ENCODE measurements around the gene PSTPIP2.
"Not testable (repeated sequence)": the region's sequence is repeated elsewhere in the genome, so short reads cannot be mapped to it uniquely, and the experiment has no call there.

The PSTPIP2 gene

DNA sequence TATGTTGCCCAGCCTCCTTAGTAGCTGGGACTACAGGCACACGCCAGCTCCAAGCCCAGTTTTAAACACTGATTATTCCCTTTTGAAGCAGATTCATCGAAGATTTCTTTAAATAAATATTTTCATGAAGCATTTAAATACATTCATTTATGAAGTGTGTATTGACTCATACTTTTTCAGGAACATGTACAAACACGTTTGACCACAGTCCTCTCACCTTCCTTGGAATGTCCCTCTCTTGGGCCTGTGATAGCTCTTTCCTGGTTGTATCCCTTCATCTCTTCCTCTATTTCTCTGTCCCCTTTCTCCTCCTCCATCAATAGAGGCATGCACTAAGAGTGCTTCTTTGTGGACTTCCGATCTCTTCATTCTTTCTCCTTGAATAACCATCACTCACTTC lies 2.5 kb downstream of the PSTPIP2 start:
- DNase-seq (ENCODE audit: low read depth) = no peak

DNA sequence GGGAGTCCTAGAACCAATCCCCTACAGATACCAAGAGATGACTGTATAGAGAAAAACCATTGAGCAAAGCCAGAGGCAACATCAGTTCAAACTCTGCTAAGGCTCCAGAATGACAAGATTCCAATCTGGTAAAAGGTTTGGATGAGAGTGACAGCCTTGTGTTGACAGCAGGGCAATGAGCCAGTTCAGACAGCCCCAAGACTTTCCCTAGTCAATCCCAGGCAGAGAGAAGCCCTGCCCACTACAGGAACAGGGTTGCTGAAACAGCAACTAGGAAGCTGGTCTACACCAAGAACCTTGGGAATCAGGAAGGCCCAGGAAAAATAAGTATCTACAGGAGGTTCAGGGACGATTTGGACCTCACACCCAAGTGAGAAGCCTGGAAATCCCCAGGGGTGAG lies 3.3 kb downstream of the PSTPIP2 start:
- DNase-seq (ENCODE audit: low read depth) = no peak

DNA sequence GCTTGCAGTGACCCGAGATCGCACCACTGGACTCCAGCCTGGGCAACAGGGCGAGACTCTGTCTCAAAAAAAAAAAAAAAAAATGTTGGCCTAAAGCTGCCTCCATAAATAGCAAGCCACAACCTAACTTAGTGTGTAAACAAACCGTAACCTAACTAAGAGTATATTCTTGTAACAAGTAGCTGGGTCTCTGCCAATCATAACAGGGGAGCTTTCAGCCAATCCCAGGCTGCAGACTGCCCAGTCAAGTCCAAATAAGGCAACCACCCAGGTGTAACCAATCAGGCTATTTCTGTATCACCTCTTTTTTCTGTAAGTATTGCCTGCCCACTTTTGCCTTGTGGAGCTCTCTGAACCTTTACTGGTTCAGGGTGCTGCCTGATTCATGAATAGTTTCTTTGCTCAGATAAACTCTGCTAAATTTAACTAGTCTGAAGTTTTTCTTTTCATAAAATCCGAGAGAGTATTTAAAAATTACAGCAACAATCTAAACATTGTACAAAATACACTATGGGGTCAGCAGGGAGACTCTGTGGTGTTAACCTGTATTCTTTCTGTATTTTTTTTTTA lies 4.5 kb downstream of the PSTPIP2 start:
- DNase-seq (ENCODE audit: low read depth) = no peak

DNA sequence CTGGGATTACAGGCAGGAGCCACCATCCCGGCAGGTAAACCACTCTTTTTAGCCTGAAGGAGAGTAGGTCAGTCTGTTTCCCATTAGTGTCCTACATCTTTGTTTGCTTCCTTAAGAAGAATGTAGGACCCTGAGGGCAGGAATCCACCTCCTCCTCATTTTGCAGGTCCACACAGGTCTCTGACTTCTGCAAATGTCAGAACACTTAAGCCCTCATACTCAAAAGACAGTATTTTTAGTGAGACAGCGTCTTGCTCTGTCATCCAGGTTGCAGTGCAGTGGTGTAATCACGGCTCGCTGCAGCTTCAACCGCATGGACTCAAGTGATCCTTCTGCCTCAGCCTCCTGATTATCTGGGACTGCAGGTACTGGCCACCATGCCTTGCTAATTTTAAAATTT lies 9.3 kb downstream of the PSTPIP2 start:
- DNase-seq (ENCODE audit: low read depth) = no peak

DNA sequence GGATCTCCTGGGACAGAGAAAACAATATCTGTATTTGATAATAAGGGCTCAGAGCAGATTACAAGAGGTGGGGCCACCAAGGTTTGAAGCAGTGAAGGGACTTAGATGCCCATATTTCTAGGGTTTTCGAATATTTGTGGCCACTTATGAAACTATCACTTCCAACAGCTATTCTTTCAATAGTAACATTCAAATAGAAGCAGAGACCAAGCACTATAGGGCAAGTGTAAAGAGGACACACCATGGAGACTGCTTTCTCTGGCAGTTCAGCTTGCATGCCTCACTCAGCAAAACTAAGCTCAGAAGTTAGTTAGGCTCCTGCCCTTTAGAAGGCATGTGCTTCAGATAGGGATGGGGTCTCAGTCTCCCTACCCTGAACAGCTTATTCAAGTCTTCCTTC lies 10.3 kb downstream of the PSTPIP2 start:
- DNase-seq (ENCODE audit: low read depth) = no peak

DNA sequence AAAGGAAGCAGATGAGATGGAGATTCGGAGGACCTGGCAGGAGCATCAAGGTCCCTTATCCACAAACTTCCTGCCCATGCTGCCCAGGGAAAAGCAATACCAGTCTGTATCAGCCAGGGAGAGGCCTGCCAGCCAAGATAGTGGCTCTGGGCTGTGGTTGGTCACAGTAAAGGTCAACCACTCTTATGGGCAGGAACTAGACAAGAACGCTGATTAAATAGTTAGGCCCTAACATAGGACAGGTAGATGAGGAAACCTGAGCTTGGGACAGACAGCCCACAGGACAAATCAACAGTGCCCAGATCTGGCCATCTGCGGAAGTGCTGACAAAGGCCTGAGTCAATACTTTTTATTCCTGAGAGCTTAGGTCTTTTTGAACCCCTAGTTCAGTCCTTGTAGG lies 10.7 kb downstream of the PSTPIP2 start:
- no peak for DNase-seq (ENCODE audit: low read depth)

DNA sequence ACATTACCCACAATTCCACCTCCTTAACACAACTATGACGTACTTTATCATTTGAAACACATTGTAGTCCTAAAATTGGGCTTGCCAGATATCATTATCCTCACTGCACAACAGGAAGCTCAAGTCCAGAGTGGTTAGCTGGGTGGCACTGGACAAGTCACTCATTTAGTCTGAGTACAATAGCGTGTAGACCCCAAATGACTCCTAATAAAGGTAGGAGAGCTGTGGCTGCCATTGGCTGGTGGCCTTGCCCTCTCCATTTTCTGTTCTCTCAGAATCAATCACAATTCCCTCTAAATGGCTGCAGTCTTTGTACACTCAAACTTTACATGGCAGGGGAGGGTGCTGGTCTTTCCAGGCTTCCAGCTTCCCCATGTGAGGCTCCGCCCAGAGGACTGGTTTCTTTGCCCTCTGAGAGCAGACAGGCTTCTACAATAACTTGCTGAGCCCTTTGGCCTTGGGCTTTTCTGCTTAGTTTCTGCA lies 11.7 kb downstream of the PSTPIP2 start:
- no peak for DNase-seq (ENCODE audit: low read depth)

DNA sequence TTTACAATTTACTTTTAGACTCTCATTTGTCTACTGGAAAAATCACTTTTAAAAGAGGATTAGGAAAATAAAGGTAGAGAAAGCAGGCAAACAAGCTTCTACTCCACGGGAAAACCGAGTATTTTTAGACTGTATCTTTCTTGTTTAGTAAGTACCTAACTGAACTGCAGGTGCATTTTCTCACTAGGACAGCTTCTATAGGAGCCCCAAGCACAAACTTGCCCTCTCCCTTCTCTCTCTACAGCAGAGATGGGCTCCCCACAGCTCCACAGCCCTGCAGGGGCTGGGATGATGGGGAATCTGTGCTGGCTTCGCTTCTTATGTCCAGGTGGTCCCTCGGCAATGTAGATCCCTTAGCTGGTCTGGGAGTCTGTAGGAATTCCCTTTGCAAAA lies 16.2 kb downstream of the PSTPIP2 start:
- no peak for DNase-seq (ENCODE audit: low read depth)

DNA sequence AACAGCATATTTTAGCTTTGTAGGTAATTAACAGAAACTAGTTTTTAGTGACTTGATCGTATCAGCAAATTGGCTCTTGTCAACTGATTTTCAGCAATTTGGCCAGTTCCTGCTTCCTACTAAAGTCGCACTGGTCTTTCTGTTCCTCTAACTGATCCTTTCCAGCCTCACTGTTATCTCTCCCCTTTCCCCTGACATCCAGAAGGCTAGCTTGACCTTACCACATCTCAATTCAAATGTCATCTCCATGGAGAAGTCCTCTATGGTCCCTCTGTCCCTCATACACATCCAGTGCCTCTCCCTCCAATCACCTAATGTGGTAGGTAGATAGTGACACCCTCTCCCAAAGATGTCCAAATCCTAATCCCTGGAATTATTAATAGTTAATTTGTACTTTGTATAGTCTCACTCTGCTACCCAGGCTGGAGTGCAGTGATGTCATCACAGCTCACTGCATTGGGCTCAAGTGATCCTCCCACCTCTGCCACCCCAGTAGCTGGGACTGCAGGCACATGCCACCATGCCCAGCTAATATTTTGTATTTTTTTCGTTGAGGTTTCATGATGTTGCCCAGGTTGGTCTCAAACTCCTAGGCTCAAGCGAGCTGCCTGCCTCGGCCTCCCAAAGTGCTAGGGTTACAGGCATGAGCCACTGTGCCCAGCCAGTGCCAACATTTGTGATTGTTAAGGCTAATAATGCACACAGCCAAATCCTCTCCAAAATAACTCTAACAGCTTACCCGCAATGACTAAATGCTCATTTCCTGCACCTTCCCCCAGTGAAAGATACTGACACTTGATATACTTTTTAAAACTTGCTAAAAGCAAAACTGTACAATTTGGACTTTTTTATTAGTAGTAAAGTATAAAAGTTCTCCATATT lies 16.9 kb downstream of the PSTPIP2 start:
- no peak for DNase-seq (ENCODE audit: low read depth)

DNA sequence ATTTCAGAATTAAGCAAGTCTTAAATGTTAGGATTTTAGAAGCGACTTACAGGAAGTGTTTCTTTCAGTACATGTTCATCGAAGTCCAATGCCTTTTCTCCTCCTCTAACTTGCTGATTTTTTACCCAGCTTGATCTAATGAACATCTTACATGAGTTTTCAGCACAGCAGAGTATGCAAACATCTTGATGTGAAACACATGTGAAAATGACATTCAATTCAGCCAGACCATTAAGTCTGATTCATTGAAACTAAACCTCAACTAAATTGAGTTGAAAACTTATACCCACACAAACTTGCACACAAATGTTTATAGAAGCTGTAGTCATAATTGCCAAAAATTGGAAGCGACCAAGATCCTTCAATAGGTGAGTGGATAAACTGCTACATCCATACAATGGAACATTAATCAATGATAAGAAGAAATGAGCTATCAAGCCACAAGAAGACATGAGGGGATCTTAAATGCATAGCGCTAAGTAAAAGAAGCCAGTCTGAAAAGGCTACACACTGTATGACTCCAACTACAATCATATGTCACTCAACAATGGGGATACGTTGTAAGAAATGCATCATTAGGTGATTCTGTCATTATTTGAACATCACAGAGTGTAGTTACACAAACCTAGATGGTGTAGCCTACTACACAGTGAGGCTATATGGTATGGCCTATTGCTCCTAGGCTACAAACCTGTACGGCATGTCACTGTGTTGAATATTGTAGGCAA lies 18.5 kb downstream of the PSTPIP2 start:
- no peak for DNase-seq (ENCODE audit: low read depth)

DNA sequence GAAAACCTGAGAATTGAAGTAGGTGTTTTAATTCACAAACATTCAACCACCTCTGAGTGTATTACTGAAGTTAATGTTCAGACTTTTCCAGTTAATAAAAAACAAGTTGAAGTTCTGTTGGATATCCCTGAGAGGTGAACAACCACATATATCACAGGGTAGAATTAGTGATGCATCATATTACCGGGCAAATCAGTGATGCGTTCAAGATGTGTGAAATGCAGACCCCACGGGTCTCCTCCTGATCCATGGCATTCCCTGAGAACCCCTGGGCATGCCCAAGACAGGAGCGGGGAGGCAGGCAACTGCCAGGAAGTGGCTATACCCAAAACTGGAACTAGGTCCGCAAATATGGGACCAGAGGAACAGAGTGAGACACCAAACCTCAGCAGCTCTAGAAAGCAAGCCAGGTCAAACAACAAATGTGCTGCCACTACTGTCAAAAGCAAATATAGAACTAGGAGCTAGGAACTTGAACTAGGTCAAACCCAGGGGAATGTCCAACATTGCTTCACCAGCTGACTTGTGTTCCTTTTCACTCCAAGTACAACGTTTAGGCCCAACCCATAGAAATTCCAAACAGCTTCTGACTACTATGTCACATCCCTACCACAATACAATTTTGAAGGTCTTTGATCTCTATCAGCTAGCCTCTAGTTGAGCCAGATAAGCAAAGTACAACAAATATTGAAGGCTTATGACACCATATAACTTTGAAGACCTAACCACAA lies 20.2 kb downstream of the PSTPIP2 start:
- DNase-seq (ENCODE audit: low read depth) = no peak

DNA sequence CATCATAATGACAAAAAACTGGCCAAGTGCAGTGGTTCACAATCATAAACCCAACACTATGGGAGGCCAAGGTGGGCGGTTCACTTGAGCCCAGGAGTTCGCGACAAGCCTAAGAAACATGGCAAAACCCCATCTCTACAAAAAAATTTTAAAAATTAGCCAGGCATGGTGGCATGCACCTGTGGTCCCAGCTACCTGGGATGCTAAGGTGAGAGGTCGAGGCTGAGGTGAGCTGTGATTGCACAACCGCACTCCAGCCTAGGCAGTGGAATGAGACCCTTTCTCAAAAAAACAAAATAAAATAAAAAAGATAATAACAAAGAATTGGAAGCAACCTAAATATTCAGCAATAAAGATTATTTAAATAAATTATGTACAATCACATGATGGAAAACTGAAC lies 21.8 kb downstream of the PSTPIP2 start:
- DNase-seq (ENCODE audit: low read depth) = no peak

DNA sequence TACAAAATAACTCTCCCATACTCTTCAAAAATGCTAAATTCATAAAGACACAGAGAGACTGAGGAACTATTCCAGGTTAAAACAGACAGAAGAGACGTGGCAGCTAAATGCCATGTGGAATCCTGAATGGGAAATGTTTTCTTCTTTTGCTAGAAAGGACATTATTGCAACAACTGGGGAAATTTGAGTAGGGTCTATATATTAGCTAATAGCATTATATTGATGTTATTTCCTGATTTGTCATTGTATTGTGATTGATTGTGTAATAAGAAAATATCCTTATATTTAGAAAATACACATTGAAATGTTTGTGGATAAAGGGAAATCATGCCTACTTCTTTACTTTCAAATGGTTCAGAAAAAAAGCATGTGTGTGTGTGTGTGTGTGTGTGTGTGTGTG lies 23.4 kb downstream of the PSTPIP2 start:
- DNase-seq (ENCODE audit: low read depth) = no peak

DNA sequence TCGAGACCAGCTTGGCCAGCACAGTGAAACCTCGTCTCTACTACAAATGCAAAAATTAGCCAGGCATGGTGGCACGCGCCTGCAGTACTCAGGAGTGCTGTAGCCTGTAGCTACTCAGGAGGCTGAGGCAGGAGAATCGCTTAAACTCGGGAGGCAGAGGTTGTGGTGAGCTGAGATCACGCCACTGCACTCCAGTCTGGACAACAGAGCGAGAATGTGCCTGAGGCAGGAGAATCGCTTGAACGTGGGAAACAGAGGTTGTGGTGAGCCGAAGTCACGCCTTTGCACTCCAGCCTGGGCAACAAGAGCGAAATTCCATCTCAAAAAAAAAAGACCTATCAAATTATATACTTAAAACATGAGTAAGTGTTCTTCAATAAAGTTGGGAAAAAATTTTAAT lies 24.7 kb downstream of the PSTPIP2 start:
- DNase-seq (ENCODE audit: low read depth) = not testable (repeated sequence)

DNA sequence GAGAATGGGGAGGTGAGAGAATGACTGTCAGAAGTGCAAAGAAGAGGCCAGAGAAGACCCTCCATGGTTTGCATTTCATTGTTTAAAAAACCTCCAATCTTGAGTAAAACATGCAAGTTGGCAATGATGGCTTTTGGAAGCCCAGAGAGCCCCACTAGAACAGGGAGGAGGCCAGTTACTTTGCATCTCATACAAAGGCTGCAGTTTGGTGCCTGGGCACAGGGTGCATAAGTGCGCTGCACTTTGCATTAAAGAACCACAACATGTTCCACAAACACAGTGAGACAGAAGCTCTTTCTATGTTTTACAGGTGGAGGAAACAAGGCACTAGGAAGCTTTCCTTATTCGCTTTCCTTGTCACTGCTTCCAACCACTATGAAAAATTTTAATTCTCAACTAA lies 25.4 kb downstream of the PSTPIP2 start:
- no peak for DNase-seq (ENCODE audit: low read depth)

DNA sequence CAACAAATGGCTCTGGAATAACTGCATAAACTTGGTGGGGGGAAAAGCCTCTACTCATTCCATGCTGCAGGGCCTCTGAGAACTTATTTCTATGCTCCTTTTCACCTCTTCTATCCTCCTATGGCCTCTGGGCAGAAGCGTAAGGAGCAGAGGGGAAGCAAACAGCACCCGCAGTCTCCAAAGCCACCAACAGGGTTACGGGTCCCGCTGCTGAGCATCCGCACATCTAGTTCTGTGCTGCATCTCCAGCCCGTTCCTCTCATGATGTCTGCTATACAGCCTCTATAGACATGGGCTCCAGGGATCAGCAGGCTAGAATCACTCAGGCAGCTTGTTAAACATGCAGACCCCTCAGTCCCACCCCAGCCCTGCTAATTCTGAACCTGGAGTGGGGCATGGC lies 25.9 kb downstream of the PSTPIP2 start:
- DNase-seq (ENCODE audit: low read depth) = no peak

DNA sequence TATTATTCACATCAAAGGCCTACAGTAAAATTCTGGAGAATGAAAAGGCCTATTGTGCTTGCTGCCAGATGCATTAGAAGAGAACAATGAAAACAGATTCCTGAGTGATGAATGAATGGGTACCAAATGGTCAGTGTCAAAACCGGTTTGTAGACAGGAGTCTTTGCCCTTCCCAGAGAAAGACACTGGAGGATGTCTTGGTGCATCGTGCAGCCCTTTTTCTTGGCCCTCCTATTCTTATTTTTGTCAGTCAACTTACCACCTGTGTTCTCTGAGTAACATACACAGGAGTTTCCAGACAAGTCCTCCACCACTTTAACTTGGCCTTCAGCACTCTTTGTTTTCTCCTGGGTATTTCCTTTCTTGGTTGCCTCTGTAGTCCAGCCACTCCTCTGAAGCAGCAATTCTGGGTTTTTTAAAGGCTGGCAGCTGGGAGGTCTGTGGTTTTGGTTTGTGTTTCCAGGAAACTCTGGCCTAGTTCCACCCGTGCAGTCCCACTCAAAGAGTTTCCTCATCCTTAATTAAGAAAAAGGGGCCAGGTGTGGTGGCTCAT lies 29.4 kb downstream of the PSTPIP2 start:
- peak; percentile 15 for DNase-seq (ENCODE audit: low read depth)

DNA sequence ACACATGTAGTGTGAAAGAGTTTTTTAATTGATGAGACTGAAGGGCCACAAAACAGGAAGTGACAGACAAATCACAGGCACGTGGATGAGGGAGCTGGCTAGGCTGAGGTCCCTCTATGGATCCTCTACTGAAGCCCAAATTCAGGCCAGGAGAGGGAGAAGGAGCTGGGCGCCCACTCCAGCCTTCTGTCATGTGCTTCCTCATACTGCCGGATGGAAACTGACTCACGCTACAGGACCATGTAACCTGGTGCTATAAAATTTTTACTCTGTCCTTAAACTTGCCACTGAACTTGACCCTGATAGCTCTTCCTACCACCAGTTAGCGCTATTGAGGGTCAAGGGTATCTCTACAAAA lies 31.3 kb downstream of the PSTPIP2 start:
- DNase-seq (ENCODE audit: low read depth) = no peak

DNA sequence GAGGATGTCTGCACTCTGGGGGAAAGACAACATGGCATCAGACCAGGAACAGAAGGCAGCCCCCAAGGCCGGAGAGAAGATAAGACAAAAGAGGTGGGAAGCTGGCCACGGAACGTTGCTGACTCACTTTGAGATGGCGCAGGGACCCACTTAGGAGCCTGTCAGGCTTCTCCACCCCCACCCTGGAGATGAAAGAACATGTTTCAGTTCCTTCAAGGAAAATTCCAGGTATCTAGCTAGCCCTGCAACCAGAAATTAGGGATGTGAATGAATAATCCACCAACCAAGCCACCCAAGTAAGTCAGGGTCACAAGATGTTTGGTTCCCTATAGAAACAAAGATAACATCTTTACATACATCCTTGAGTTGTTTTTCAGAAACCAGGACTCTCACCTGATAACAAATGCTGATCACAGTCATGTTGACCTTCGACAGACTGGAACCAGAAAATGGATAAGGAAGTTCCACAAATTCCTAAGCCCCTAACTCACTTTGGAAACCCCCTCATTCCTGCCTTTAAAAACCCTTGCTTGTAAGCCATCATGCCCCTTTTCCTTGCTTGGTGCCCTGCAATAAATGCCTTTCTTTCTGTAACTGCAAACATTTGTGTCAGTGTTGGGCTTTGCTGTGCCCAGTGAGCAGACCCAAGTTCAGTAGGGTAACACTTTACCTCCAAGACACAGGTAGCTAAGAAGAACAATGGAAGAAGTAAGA lies 31.9 kb downstream of the PSTPIP2 start:
- DNase-seq (ENCODE audit: low read depth) = no peak

DNA sequence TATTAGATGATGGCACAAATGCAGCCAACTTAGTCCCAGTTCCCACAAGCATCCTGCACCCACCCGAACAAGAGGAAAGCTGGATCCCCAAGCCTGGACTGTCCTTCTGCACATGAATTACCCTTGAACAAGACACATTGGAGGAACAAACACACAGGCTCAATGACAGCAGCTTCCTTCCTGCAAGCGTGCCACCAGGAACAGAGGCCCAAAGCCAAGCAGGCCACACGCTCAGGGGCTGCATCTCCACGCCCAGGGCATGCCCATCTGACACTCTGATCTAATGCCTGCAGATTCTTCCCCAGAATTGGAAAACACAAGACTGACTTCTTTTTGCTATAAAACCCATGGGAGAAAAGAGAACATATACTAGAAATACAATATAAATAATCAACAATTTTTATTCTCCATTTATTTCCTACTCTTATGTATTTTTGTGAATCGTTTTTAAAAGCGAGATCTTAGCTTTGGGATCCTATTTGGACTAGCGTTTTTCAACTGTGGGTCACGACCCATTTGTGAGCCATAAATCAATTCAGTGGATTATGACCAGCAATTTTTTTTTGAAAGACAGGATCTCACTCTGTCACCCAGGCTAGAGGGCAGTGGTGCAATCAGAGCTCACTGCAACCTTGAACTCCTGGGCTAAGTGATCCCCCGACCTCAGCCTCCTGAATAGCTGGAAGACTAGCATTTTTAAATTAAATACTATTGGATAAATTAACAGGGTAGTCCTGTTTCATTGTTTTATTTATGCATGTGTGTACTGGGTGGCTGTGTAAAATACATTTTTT lies 34.4 kb downstream of the PSTPIP2 start:
- no peak for DNase-seq (ENCODE audit: low read depth)

All from activated T-cell treated with anti-CD3 and anti-CD28 coated beads for 48 hours (primary cell).